Activated CD4-positive, alpha-beta T cell treated with anti-CD3 and anti-CD28 coated beads, Interleukin-2, amount 10 ng/mL, durations not matched to agents 7 days and 5 days (primary cell): Measurements from ENCODE around the gene CEP20. TPM values are rescaled to one million over a fixed set of nuclear protein-coding genes. Genes with fewer than 3 reads are reported as not detected.
"Not testable (repeated sequence)": the region's sequence is repeated elsewhere in the genome, so short reads cannot be mapped to it uniquely, and the experiment has no call there.

Source experiments
- CTCF ChIA-PET: fragments of 350-600 bp; sonication (Branson Sonifier 250); formaldehyde crosslinking; loops from one replicate; lab custom pipeline; 2021; ENCODE audit warnings: antibody characterized with exemption; lab: Charles Lee
- POLR2A ChIA-PET: fragments of 350-600 bp; sonication (Branson Sonifier 250); formaldehyde crosslinking; loops from one replicate; lab custom pipeline; 2021; ENCODE audit warnings: antibody characterized with exemption; lab: Charles Lee
- DNase-seq: peaks from one replicate; pipeline ENCODE4 v3.0.0-alpha.2; 2020
- H3K27ac Mint-ChIP-seq: one replicate; pipeline ENCODE4 v1.8.0; 2021; ENCODE audit warnings: mild to moderate bottlenecking, moderate library complexity, mixed read lengths
- H3K27me3 Mint-ChIP-seq: one replicate; pipeline ENCODE4 v1.8.0; 2021; ENCODE audit warnings: mixed read lengths
- H3K36me3 Mint-ChIP-seq: one replicate; pipeline ENCODE4 v1.8.0; 2021; ENCODE audit warnings: low read depth, mixed read lengths
- H3K4me1 Mint-ChIP-seq: one replicate; pipeline ENCODE4 v1.8.0; 2021; ENCODE audit warnings: mixed read lengths
- H3K4me3 Mint-ChIP-seq: one replicate; pipeline ENCODE4 v1.8.0; 2021; ENCODE audit warnings: mild to moderate bottlenecking, moderate library complexity, mixed read lengths
- H3K9me3 Mint-ChIP-seq: one replicate; pipeline ENCODE4 v1.8.0; 2021; ENCODE audit warnings: mixed read lengths
- total RNA-seq, 2 experiments: library from RNA; stranded (reverse); gene quantifications; one replicate each; pipeline ENCODE4 v1.2.3, GENCODE V29; 2021

The CEP20 gene
- total RNA-seq, 2 experiments from 2014 or later = 46.2 to 59.4 TPM

- H3K36me3 Mint-ChIP-seq = no peaks in the 10 kb centered on the region
- no peaks in the 10 kb centered on the region for H3K9me3 Mint-ChIP-seq
- peaks cover 39% of the 10 kb centered on the region for H3K27me3 Mint-ChIP-seq
- POLR2A ChIA-PET = no interaction called here
- no peak for DNase-seq
- CTCF ChIA-PET = no interaction called here
- H3K27ac Mint-ChIP-seq = no peak overlapping the region
- H3K4me1 Mint-ChIP-seq = peaks cover 6% of the 10 kb centered on the region
- no peak overlapping the region for H3K4me3 Mint-ChIP-seq
These were observed 33.3 kb downstream of the CEP20 start for GRCh38 chr16:15854906-15855703.

DNA sequence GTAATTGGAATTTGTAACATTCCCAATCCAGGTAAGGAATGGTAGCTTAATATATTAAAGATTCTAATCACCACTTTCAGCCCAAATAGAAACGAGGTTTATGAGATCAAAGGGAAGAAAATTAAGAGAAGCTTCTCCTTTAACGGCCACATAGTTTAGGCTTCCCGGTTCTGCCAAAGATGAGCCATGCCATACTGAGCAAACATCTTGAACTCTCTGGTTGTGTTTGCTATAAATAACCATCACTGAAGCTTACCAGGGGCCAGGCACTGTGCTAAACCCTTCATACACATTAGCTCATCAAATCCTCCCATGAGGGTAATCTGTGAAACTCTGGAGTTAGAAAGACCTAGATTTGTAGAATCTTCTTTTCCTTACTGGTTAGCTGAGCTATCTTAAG, 34.3 kb downstream of the CEP20 start:
- Mint-ChIP-seq H3K9me3 (no peaks in the 10 kb centered on the region), H3K4me3 (no peak overlapping the region), H3K27me3 (peaks cover 35% of the 10 kb centered on the region), H3K27ac (no peak overlapping the region), H3K36me3 (no peaks in the 10 kb centered on the region), H3K4me1 (peaks cover 6% of the 10 kb centered on the region)
- POLR2A ChIA-PET = interaction anchor here (0.6 kb wide), 1 partner anchor 11 kb away, joined by 8 read pairs; no protein-coding TSS in a partner anchor
- DNase-seq = no peak
- CTCF ChIA-PET = interaction anchor here (1.2 kb wide), 1 partner anchor 34 kb away, joined by 3 read pairs; the partner anchor contains the start of gene CEP20

- Mint-ChIP-seq H3K27ac (no peak overlapping the region), H3K36me3 (no peaks in the 10 kb centered on the region), H3K27me3 (peaks cover 29% of the 10 kb centered on the region), H3K9me3 (no peaks in the 10 kb centered on the region), H3K4me3 (no peak overlapping the region), H3K4me1 (peaks cover 6% of the 10 kb centered on the region)
- ChIA-PET CTCF (interaction anchor here (0.6 kb wide), 2 partner anchors 19 to 132 kb away, joined by 3 to 4 read pairs; no protein-coding TSS in a partner anchor), POLR2A (no interaction called here)
- DNase-seq = no peak
These were observed 35.4 kb downstream of the CEP20 start for GRCh38 chr16:15853021-15853420.

- H3K9me3 Mint-ChIP-seq, DNase-seq, H3K36me3 Mint-ChIP-seq, H3K4me1 Mint-ChIP-seq, POLR2A ChIA-PET, H3K4me3 Mint-ChIP-seq, H3K27me3 Mint-ChIP-seq, H3K27ac Mint-ChIP-seq: not testable (repeated sequence)
- CTCF ChIA-PET = interaction anchor here (0.6 kb wide), 1 partner anchor 359 kb away, joined by 3 read pairs; no protein-coding TSS in a partner anchor
These were observed 37.8 kb downstream of the CEP20 start for GRCh38 chr16:15850555-15850954.

- DNase-seq = no peak
- no peak overlapping the region for H3K27ac Mint-ChIP-seq
- ChIA-PET CTCF (no interaction called here), POLR2A (no interaction called here)
- no peak overlapping the region for H3K4me3 Mint-ChIP-seq
- no peaks in the 10 kb centered on the region for H3K4me1 Mint-ChIP-seq
- no peaks in the 10 kb centered on the region for H3K9me3 Mint-ChIP-seq
- H3K36me3 Mint-ChIP-seq = no peaks in the 10 kb centered on the region
- H3K27me3 Mint-ChIP-seq = peaks cover 5% of the 10 kb centered on the region
These were observed 39.0 kb downstream of the CEP20 start for GRCh38 chr16:15849209-15849981.

DNA sequence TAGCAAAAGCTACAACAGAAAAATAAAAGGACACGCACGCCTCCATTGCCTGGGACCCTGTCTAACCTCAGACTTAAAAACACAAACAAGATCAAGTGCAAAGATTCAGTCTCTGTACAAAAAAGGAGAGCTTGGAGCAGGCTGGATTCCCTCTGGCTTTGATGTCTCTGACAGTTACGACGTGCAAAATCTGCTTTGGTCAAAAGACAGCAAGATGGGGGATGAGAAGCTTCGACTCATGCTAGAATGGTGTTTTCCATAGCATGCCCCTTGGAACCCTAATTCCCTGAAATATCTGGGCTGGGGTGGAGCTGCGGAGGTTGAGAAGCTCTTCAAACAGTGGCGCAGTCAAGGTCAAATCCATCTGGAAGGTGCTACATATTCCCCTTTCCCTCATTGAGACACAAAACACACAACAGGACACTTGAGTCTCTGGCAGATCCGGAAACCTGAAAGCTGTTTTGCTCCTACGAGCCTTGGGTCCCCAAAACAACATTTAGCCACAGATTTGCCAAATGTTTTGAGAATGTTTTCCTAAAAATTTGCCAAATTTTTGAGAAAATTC, 40.7 kb downstream of the CEP20 start:
- no peak overlapping the region for H3K4me3 Mint-ChIP-seq
- CTCF ChIA-PET = no interaction called here
- H3K4me1 Mint-ChIP-seq = no peaks in the 10 kb centered on the region
- no peak for DNase-seq
- POLR2A ChIA-PET = no interaction called here
- no peaks in the 10 kb centered on the region for H3K27me3 Mint-ChIP-seq
- no peaks in the 10 kb centered on the region for H3K36me3 Mint-ChIP-seq
- no peak overlapping the region for H3K27ac Mint-ChIP-seq
- no peaks in the 10 kb centered on the region for H3K9me3 Mint-ChIP-seq

GRCh38 chr16:15846510-15846909, 41.9 kb downstream of the CEP20 start:
- CTCF ChIA-PET = interaction anchor here (0.5 kb wide), 1 partner anchor 258 kb away, joined by 3 read pairs; no protein-coding TSS in a partner anchor
- Mint-ChIP-seq H3K9me3 (no peaks in the 10 kb centered on the region), H3K4me1 (no peaks in the 10 kb centered on the region), H3K4me3 (no peak overlapping the region), H3K27ac (no peak overlapping the region), H3K27me3 (no peaks in the 10 kb centered on the region), H3K36me3 (no peaks in the 10 kb centered on the region)
- POLR2A ChIA-PET = no interaction called here
- DNase-seq = no peak

DNA sequence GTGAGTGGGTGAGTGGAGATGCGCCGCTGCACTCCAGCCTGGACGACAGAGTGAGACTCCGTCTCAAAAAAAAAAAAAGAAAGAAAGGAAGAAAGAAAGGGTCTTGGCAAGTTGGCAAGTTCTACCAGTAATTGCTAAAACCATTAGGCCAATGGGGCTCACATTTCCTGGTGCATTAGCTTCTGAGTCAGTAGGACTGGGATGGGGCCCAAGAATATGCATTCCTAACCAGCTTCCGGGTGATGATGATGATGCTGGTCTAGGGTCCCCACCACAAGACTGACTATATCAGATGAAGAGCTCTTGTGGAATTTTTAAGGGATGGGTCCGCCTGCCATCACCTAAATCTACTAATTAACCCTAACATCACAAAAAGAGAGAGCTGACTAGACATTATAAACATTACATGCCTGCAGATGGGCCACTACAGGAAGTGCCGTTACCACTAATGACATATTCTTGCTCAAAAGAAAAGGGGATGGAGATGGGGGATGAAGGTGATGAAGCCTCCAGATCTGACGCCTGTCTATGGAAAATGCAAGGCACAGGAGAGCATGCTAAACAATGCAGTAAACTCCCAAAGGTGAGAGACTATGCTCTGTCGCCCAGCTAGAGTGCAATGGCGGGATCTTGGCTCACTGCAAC, 44.6 kb downstream of the CEP20 start:
- CTCF ChIA-PET = interaction anchor here (0.6 to 0.7 kb wide), 2 partner anchors 29 to 1277 kb away, joined by 3 to 4 read pairs; no protein-coding TSS in a partner anchor
- no peaks in the 10 kb centered on the region for H3K36me3 Mint-ChIP-seq
- H3K4me3 Mint-ChIP-seq = no peak overlapping the region
- POLR2A ChIA-PET = interaction anchor here (0.7 kb wide), 1 partner anchor 10 kb away, joined by 8 read pairs; no protein-coding TSS in a partner anchor
- H3K9me3 Mint-ChIP-seq = no peaks in the 10 kb centered on the region
- H3K4me1 Mint-ChIP-seq = no peaks in the 10 kb centered on the region
- H3K27ac Mint-ChIP-seq = no peak overlapping the region
- no peak for DNase-seq
- H3K27me3 Mint-ChIP-seq = no peaks in the 10 kb centered on the region

- POLR2A ChIA-PET, DNase-seq, H3K4me3 Mint-ChIP-seq, H3K36me3 Mint-ChIP-seq, H3K9me3 Mint-ChIP-seq, H3K27ac Mint-ChIP-seq, H3K27me3 Mint-ChIP-seq, CTCF ChIA-PET: not testable (repeated sequence)
- peaks cover 12% of the 10 kb centered on the region for H3K4me1 Mint-ChIP-seq
These were observed 49.2 kb downstream of the CEP20 start for GRCh38 chr16:15839204-15839603.

GRCh38 chr16:15837761-15838160, 50.6 kb downstream of the CEP20 start:
- ChIA-PET POLR2A (no interaction called here), CTCF (no interaction called here)
- no peak for DNase-seq
- Mint-ChIP-seq H3K27ac (no peak overlapping the region), H3K36me3 (no peaks in the 10 kb centered on the region), H3K4me3 (no peak overlapping the region), H3K4me1 (peaks cover 12% of the 10 kb centered on the region), H3K27me3 (no peaks in the 10 kb centered on the region), H3K9me3 (no peaks in the 10 kb centered on the region)

- ChIA-PET CTCF (no interaction called here), POLR2A (no interaction called here)
- Mint-ChIP-seq H3K9me3 (no peaks in the 10 kb centered on the region), H3K27ac (no peak overlapping the region), H3K36me3 (no peaks in the 10 kb centered on the region), H3K4me1 (peaks cover 12% of the 10 kb centered on the region), H3K27me3 (no peaks in the 10 kb centered on the region), H3K4me3 (no peak overlapping the region)
- DNase-seq = no peak
These were observed 51.3 kb downstream of the CEP20 start for GRCh38 chr16:15836965-15837611.

- DNase-seq = no peak
- CTCF ChIA-PET = interaction anchor here (0.7 kb wide), 1 partner anchor 15 kb away, joined by 4 read pairs; no protein-coding TSS in a partner anchor
- Mint-ChIP-seq H3K4me3 (no peak overlapping the region), H3K9me3 (no peaks in the 10 kb centered on the region), H3K27me3 (no peaks in the 10 kb centered on the region), H3K36me3 (no peaks in the 10 kb centered on the region), H3K27ac (no peak overlapping the region), H3K4me1 (peaks cover 12% of the 10 kb centered on the region)
- POLR2A ChIA-PET = no interaction called here
These were observed 52.3 kb downstream of the CEP20 start for GRCh38 chr16:15836074-15836473.
